Spinal cord (tissue), 10 donors: ENCODE results near the gene PKP1. TPM values are rescaled to one million over a fixed set of nuclear protein-coding genes. Genes with fewer than 3 reads are reported as not detected.
A peak's percentile ranks its signal among the peaks of the same experiment; 100 is the strongest.

ENCODE experiments used
- DNase-seq, 6 donors: peaks; one replicate each; pipeline versions ENCODE4 v3.0.0 to v3.0.0-alpha.2; 2013 to 2015; ENCODE audit warnings: low spot score in 6 of 6, low read depth in 4 of 6
- H3K27ac ChIP-seq: one replicate; pipeline ENCODE4 v1.5.1; 2013; ENCODE audit warnings: low read depth, low read length, control low read depth
- H3K27me3 ChIP-seq: one replicate; pipeline ENCODE4 v1.6.1; 2013; ENCODE audit warnings: low read length; ENCODE audit not compliant: control insufficient read depth, insufficient read depth
- H3K36me3 ChIP-seq: one replicate; pipeline ENCODE4 v1.6.1; 2013; ENCODE audit warnings: low read length; ENCODE audit not compliant: control insufficient read depth, insufficient read depth
- H3K4me1 ChIP-seq: one replicate; pipeline ENCODE4 v1.6.1; 2013; ENCODE audit warnings: low read length; ENCODE audit not compliant: control insufficient read depth, insufficient read depth
- H3K4me3 ChIP-seq: one replicate; pipeline ENCODE4 v1.5.1; 2013; ENCODE audit warnings: low read depth, low read length, control low read depth
- H3K9me3 ChIP-seq: one replicate; pipeline ENCODE4 v1.6.1; 2013; ENCODE audit warnings: low read length; ENCODE audit not compliant: control insufficient read depth, insufficient read depth
- WGBS: methylation state at CpG from one replicate; pipeline ENCODE4 v1.1.5; 2013; ENCODE audit warnings: missing lambda C conversion rate; ENCODE audit not compliant: insufficient coverage; 5-methylcytosine and 5-hydroxymethylcytosine counted together
- polyA plus RNA-seq, 2 donors: library from polyadenylated mRNA; unstranded; fragments of 120-200 nt; gene quantifications; one replicate each; pipeline ENCODE4 v1.2.1, GENCODE V29; 2013; ENCODE audit not compliant: insufficient read length in 2 of 2
- total RNA-seq, 2 donors: library from RNA; depleted of rRNA in 1 of 2; stranded (reverse); fragments of 120-200 nt in 1 of 2; fragments of >200 nt in 1 of 2; gene quantifications; one replicate each; pipeline versions ENCODE4 v1.2.3 to v1.2.4, GENCODE V29; 2013 to 2014
- donor health status: healthy.

Gene PKP1
- total and polyA plus RNA-seq, 4 donors = 0.22 to 1.2 (median 0.99) TPM

- H3K27me3 ChIP-seq = peaks cover 2% of the 10 kb centered on the region
- no peaks in the 10 kb centered on the region for H3K9me3 ChIP-seq
- H3K27ac ChIP-seq = no peak overlapping the region
- H3K4me3 ChIP-seq = no peak overlapping the region
- DNase-seq = peak in 2 of 6 donors; percentile 35 to 44
- H3K36me3 ChIP-seq = no peaks in the 10 kb centered on the region
- 32% methylated on average over 9 of the region's 12 CpGs for WGBS
- peaks cover 9% of the 10 kb centered on the region for H3K4me1 ChIP-seq
Observed at GRCh38 chr1:201268604-201269151, 14.6 kb upstream of the PKP1 start.

- Histone ChIP-seq H3K4me3 (no peak overlapping the region), H3K4me1 (peaks cover 9% of the 10 kb centered on the region), H3K9me3 (no peaks in the 10 kb centered on the region), H3K36me3 (no peaks in the 10 kb centered on the region), H3K27me3 (peaks cover 2% of the 10 kb centered on the region), H3K27ac (no peak overlapping the region)
- no peak for DNase-seq
- 96% methylated on average over 6 of the region's 7 CpGs for WGBS
Observed at GRCh38 chr1:201269281-201269680, 14.0 kb upstream of the PKP1 start.

GRCh38 chr1:201269900-201270410 lies 13.4 kb upstream of the PKP1 start:
- no peak overlapping the region for H3K4me3 ChIP-seq
- DNase-seq = no peak
- no peaks in the 10 kb centered on the region for H3K9me3 ChIP-seq
- WGBS = 83% methylated on average over 6 of the region's 6 CpGs
- no peaks in the 10 kb centered on the region for H3K36me3 ChIP-seq
- no peak overlapping the region for H3K27ac ChIP-seq
- H3K27me3 ChIP-seq = peaks cover 2% of the 10 kb centered on the region
- peaks cover 9% of the 10 kb centered on the region for H3K4me1 ChIP-seq

GRCh38 chr1:201270616-201271390 lies 12.5 kb upstream of the PKP1 start:
- Histone ChIP-seq H3K4me1 (peaks cover 15% of the 10 kb centered on the region), H3K27ac (no peak overlapping the region), H3K9me3 (no peaks in the 10 kb centered on the region), H3K36me3 (no peaks in the 10 kb centered on the region), H3K27me3 (peaks cover 2% of the 10 kb centered on the region), H3K4me3 (no peak overlapping the region)
- no peak for DNase-seq
- WGBS = 100% methylated on average over 3 of the region's 6 CpGs

GRCh38 chr1:201272799-201273198 lies 10.5 kb upstream of the PKP1 start:
- no peak for DNase-seq
- 87% methylated on average over 10 of the region's 10 CpGs for WGBS
- H3K27me3 ChIP-seq = peaks cover 2% of the 10 kb centered on the region

GRCh38 chr1:201274616-201275252 lies 8.6 kb upstream of the PKP1 start:
- Histone ChIP-seq H3K4me3 (no peak overlapping the region), H3K9me3 (no peaks in the 10 kb centered on the region), H3K27ac (no peak overlapping the region), H3K4me1 (peaks cover 8% of the 10 kb centered on the region), H3K36me3 (no peaks in the 10 kb centered on the region), H3K27me3 (peaks cover 2% of the 10 kb centered on the region)
- DNase-seq = no peak
- 82% methylated on average over 12 of the region's 12 CpGs for WGBS

More at GRCh38 chr1:201272799-201273198, 10.5 kb upstream of the PKP1 start:
- H3K36me3 ChIP-seq = no peaks in the 10 kb centered on the region
- H3K4me3 ChIP-seq = no peak overlapping the region
- no peak overlapping the region for H3K27ac ChIP-seq
- H3K9me3 ChIP-seq = no peaks in the 10 kb centered on the region
- peaks cover 15% of the 10 kb centered on the region for H3K4me1 ChIP-seq

GRCh38 chr1:201275253-201275666 lies 8.0 kb upstream of the PKP1 start:
- no peaks in the 10 kb centered on the region for H3K36me3 ChIP-seq
- peaks cover 8% of the 10 kb centered on the region for H3K4me1 ChIP-seq
- H3K27me3 ChIP-seq = no peaks in the 10 kb centered on the region
- WGBS = 68% methylated on average over 15 of the region's 15 CpGs
- no peak overlapping the region for H3K4me3 ChIP-seq
- no peaks in the 10 kb centered on the region for H3K9me3 ChIP-seq
- DNase-seq = no peak
- no peak overlapping the region for H3K27ac ChIP-seq

- Histone ChIP-seq H3K4me3 (no peak overlapping the region), H3K9me3 (no peaks in the 10 kb centered on the region), H3K36me3 (no peaks in the 10 kb centered on the region), H3K4me1 (peaks cover 8% of the 10 kb centered on the region), H3K27me3 (peaks cover under 1% of the 10 kb centered on the region), H3K27ac (no peak overlapping the region)
- no peak for DNase-seq
- 77% methylated on average over 2 of the region's 6 CpGs for WGBS
Observed at GRCh38 chr1:201276891-201277290, 6.4 kb upstream of the PKP1 start.

- Histone ChIP-seq H3K4me1 (peaks cover 8% of the 10 kb centered on the region), H3K27me3 (peaks cover 6% of the 10 kb centered on the region), H3K4me3 (no peak overlapping the region), H3K27ac (no peak overlapping the region), H3K9me3 (no peaks in the 10 kb centered on the region), H3K36me3 (no peaks in the 10 kb centered on the region)
- 89% methylated on average over 4 of the region's 4 CpGs for WGBS
- DNase-seq = no peak
Observed at GRCh38 chr1:201277441-201277840, 5.9 kb upstream of the PKP1 start.
